Mesodermal cell (in vitro differentiated cells): ENCODE data around the gene GID4.

Source experiments
- H3K27ac ChIP-seq: 2 replicates; pipeline ENCODE4 v1.7.0; 2013; ENCODE audit warnings: mild to moderate bottlenecking, low read depth, low read length, moderate library complexity; ENCODE audit not compliant: severe bottlenecking
- H3K36me3 ChIP-seq: 2 replicates; pipeline ENCODE4 v1.7.1; 2013; ENCODE audit warnings: mild to moderate bottlenecking, low read length, moderate library complexity; ENCODE audit not compliant: control insufficient read depth, insufficient read depth
- H3K4me1 ChIP-seq: one replicate; pipeline ENCODE4 v1.7.1; 2013; ENCODE audit warnings: mild to moderate bottlenecking, low read length; ENCODE audit not compliant: insufficient read depth, control insufficient read depth, poor library complexity, severe bottlenecking
- H3K4me3 ChIP-seq: 2 replicates; pipeline ENCODE4 v1.7.0; 2013; ENCODE audit warnings: low read length, control low read depth, mild to moderate bottlenecking; ENCODE audit not compliant: insufficient read depth, poor library complexity, severe bottlenecking; ENCODE audit errors: extremely low read depth
- H3K9me3 ChIP-seq: 2 replicates; pipeline ENCODE4 v1.7.1; 2013; ENCODE audit warnings: mild to moderate bottlenecking, low read length, moderate library complexity; ENCODE audit not compliant: control insufficient read depth
- WGBS, 2 experiments: methylation state at CpG; one replicate each; pipeline ENCODE4 v1.1.5; 2013; ENCODE audit warnings: missing lambda C conversion rate in 2 of 2; ENCODE audit not compliant: insufficient coverage in 2 of 2; 5-methylcytosine and 5-hydroxymethylcytosine counted together

Gene GID4

DNA sequence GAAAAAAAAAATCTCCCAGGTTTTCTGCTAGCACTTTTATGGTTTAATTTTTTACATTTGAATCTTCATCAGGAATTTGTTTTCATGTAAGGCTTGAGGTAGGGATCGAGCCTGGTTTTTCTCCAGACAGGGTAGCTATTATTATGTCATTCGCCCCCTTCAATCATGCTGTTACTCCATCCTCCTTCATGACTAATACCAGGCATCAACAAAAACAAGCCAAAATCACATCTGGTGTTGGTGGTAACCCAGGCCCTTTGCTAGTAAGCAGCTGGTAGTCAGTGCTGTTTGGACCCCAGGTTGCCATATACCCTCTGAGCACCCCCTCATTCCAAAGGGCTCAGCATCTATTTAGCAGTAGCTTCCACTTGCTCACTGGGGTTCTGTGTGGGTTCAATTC lies 37.0 kb upstream of the GID4 start:
- Histone ChIP-seq H3K27ac (no peak overlapping the region), H3K4me1 (peaks cover 4% of the 10 kb centered on the region), H3K4me3 (no peak overlapping the region), H3K9me3 (no peaks in the 10 kb centered on the region), H3K36me3 (no peaks in the 10 kb centered on the region)
- WGBS, 2 experiments = 100% methylated on average over 1 of the region's 2 CpGs; no CpG with 5 or more reads in 1 of the 2 experiments

GRCh38 chr17:18004345-18004744 lies 34.9 kb upstream of the GID4 start:
- H3K4me1 ChIP-seq = peaks cover 7% of the 10 kb centered on the region

GRCh38 chr17:18004884-18005305 lies 34.3 kb upstream of the GID4 start:
- 85 to 89% methylated on average over 6 to 7 of the region's 9 CpGs for WGBS, 2 experiments
- Histone ChIP-seq H3K4me1 (peaks cover 3% of the 10 kb centered on the region), H3K36me3 (peaks cover 3% of the 10 kb centered on the region), H3K4me3 (no peak overlapping the region), H3K9me3 (no peaks in the 10 kb centered on the region), H3K27ac (no peak overlapping the region)

More at GRCh38 chr17:18004345-18004744, 34.9 kb upstream of the GID4 start:
- Histone ChIP-seq H3K4me3 (no peak overlapping the region), H3K9me3 (no peaks in the 10 kb centered on the region), H3K36me3 (no peaks in the 10 kb centered on the region), H3K27ac (no peak overlapping the region)
- 96 to 97% methylated on average over 5 to 8 of the region's 9 CpGs for WGBS, 2 experiments

- no peak overlapping the region for H3K4me3 ChIP-seq
- H3K27ac ChIP-seq = no peak overlapping the region
- H3K36me3 ChIP-seq = peaks cover 9% of the 10 kb centered on the region
- H3K4me1 ChIP-seq = peaks cover 3% of the 10 kb centered on the region
- WGBS, 2 experiments = 92 to 100% methylated on average over 1 to 3 of the region's 3 CpGs
- H3K9me3 ChIP-seq = no peaks in the 10 kb centered on the region
Measured at GRCh38 chr17:18005496-18005895, 33.7 kb upstream of the GID4 start.

DNA sequence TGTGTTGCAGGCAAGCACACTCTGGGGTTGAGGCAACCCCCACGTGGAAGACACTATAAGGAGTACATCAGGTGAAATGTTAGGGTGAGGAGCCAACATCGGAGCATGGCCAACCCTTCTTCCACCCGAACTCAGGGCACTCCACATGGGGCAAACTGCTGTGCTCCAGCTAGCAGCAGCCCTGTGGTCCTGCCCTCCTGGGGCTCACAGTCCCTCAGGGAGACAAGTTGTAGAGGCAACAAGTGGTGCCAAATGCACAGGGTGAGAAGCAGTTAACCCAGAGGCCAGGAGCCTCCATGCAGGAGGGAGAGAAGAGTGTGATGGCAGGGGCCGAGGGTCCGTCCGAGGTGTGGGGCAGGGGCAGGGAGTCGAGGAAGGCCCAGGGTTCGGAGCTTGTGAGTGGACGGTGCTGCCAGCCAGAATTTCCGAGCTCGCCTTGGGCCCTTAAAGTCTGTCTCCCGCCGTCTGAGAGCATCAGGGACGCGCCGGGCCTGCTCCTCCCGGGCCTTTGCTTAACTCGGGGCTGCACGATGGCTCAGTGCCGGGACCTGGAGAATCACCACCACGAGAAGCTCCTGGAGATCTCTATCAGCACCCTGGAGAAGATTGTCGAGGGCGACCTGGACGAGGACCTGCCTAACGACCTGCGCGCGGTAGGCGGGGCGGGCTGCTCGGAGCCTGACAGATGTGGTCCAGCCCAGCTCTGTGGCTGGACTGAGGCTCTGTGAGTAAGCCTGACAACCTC lies 32.5 kb upstream of the GID4 start:
- H3K4me3 ChIP-seq = no peak overlapping the region
- H3K27ac ChIP-seq = no peak overlapping the region
- H3K36me3 ChIP-seq = peaks cover 11% of the 10 kb centered on the region
- WGBS, 2 experiments = 88 to 91% methylated on average over 19 to 21 of the region's 31 CpGs
- H3K9me3 ChIP-seq = no peaks in the 10 kb centered on the region
- peaks cover 3% of the 10 kb centered on the region for H3K4me1 ChIP-seq

- Histone ChIP-seq H3K4me3 (no peak overlapping the region), H3K4me1 (peaks cover 3% of the 10 kb centered on the region), H3K9me3 (no peaks in the 10 kb centered on the region), H3K27ac (no peak overlapping the region), H3K36me3 (peaks cover 11% of the 10 kb centered on the region)
- WGBS, 2 experiments = 93 to 100% methylated on average over 2 to 3 of the region's 5 CpGs
Measured at GRCh38 chr17:18008496-18009268, 30.5 kb upstream of the GID4 start.

- peaks cover 11% of the 10 kb centered on the region for H3K36me3 ChIP-seq
- no peak overlapping the region for H3K4me3 ChIP-seq
- no peaks in the 10 kb centered on the region for H3K9me3 ChIP-seq
- peaks cover 3% of the 10 kb centered on the region for H3K4me1 ChIP-seq
- no peak overlapping the region for H3K27ac ChIP-seq
- WGBS, 2 experiments = 85 to 89% methylated on average over 6 to 8 of the region's 8 CpGs
Measured at GRCh38 chr17:18009609-18010420, 29.4 kb upstream of the GID4 start.

DNA sequence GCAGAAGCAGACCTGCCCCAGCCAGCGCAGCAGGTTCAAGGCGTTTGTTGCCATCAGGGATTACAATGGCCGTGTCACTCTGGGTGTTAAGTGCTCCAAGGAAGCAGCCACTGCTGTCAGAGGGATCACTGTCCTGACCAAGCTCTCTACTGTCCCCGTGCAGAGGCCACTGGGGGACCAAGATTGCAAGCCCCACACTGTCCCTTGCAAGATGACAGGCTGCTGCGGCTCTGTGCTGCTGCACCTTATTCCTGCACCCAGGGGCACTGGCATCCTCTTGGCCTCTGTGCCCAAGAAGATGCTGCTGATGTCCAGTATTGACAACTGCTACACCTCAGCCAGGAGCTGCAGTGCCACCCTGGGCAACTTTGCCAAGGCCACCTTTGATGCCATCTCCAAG lies 27.9 kb upstream of the GID4 start:
- 92 to 97% methylated on average over 5 of the region's 5 CpGs for WGBS, 2 experiments
- Histone ChIP-seq H3K4me1 (peaks cover 3% of the 10 kb centered on the region), H3K36me3 (peaks cover 11% of the 10 kb centered on the region), H3K9me3 (no peaks in the 10 kb centered on the region), H3K4me3 (no peak overlapping the region), H3K27ac (no peak overlapping the region)

- H3K9me3 ChIP-seq = no peaks in the 10 kb centered on the region
- H3K4me1 ChIP-seq = peaks cover 11% of the 10 kb centered on the region
- H3K4me3 ChIP-seq = no peak overlapping the region
- WGBS, 2 experiments = 91 to 98% methylated on average over 6 of the region's 6 CpGs
- no peak overlapping the region for H3K27ac ChIP-seq
- peaks cover 11% of the 10 kb centered on the region for H3K36me3 ChIP-seq
Measured at GRCh38 chr17:18014006-18014405, 25.2 kb upstream of the GID4 start.

GRCh38 chr17:18015593-18015992 lies 23.6 kb upstream of the GID4 start:
- Histone ChIP-seq H3K4me1 (peaks cover 11% of the 10 kb centered on the region), H3K4me3 (no peak overlapping the region), H3K27ac (no peak overlapping the region), H3K36me3 (peaks cover under 1% of the 10 kb centered on the region), H3K9me3 (no peaks in the 10 kb centered on the region)
- WGBS, 2 experiments = 96 to 98% methylated on average over 4 to 5 of the region's 5 CpGs
